ENCODE data around the gene CAST. TPM values are rescaled to one million over a fixed set of nuclear protein-coding genes. Genes with fewer than 3 reads are reported as not detected.
A peak's percentile ranks its signal among the peaks of the same experiment; 100 is the strongest.

Gene CAST
- total RNA-seq, 2 experiments from 2014 or later = 118 to 122 TPM

GRCh38 chr5:96753017-96753397 lies 90.8 kb downstream of the CAST start:
- Mint-ChIP-seq H3K27ac (no peak overlapping the region), H3K36me3 (ENCODE audit: low read depth) (peaks cover 18% of the 10 kb centered on the region), H3K27me3 (ENCODE audit: low read depth) (no peaks in the 10 kb centered on the region), H3K4me3 (no peak overlapping the region), H3K4me1 (ENCODE audit: low read depth) (peaks cover 25% of the 10 kb centered on the region), H3K9me3 (no peaks in the 10 kb centered on the region)
- CTCF ChIA-PET = interaction anchor here (0.6 to 4.0 kb wide), 30 partner anchors 9 to 932 kb away, joined by 3 to 31 read pairs (median 5); partner anchors contain the start of gene LIX1
- DNase-seq = no peak
- intact Hi-C loops (cut with micrococcal nuclease) = loop anchor here (2.0 to 10.0 kb wide), 4 partner anchors 116 to 782 kb away; partner anchors contain the start of gene LNPEP

GRCh38 chr5:96753848-96754247 lies 91.7 kb downstream of the CAST start:
- CTCF ChIA-PET = interaction anchor here (0.8 to 1.4 kb wide), 4 partner anchors 9 to 12 kb away, joined by 3 to 6 read pairs (median 4); no protein-coding TSS in a partner anchor
- intact Hi-C loops (cut with micrococcal nuclease) = loop anchor here (2.0 to 10.0 kb wide), 4 partner anchors 115 to 781 kb away; partner anchors contain the start of gene LNPEP
- H3K4me1 Mint-ChIP-seq (ENCODE audit: low read depth) = peaks cover 23% of the 10 kb centered on the region
- H3K36me3 Mint-ChIP-seq (ENCODE audit: low read depth) = peaks cover 16% of the 10 kb centered on the region
- H3K9me3 Mint-ChIP-seq = no peaks in the 10 kb centered on the region
- no peak overlapping the region for H3K4me3 Mint-ChIP-seq
- DNase-seq = no peak
- H3K27ac Mint-ChIP-seq = no peak overlapping the region
- H3K27me3 Mint-ChIP-seq (ENCODE audit: low read depth) = no peaks in the 10 kb centered on the region

- no peak overlapping the region for H3K4me3 Mint-ChIP-seq
- H3K27me3 Mint-ChIP-seq (ENCODE audit: low read depth) = no peaks in the 10 kb centered on the region
- intact Hi-C loops (cut with micrococcal nuclease) = loop anchor here (10.0 kb wide), 1 partner anchor 779 kb away; no protein-coding TSS in a partner anchor
- H3K36me3 Mint-ChIP-seq (ENCODE audit: low read depth) = peaks cover 12% of the 10 kb centered on the region
- H3K9me3 Mint-ChIP-seq = no peaks in the 10 kb centered on the region
- DNase-seq = no peak
- peaks cover 13% of the 10 kb centered on the region for H3K4me1 Mint-ChIP-seq (ENCODE audit: low read depth)
- H3K27ac Mint-ChIP-seq = no peak overlapping the region
- CTCF ChIA-PET = interaction anchor here (0.7 kb wide), 1 partner anchor 231 kb away, joined by 3 read pairs; no protein-coding TSS in a partner anchor
Measured at GRCh38 chr5:96755851-96756250, 93.7 kb downstream of the CAST start.

GRCh38 chr5:96756985-96757384 lies 94.8 kb downstream of the CAST start:
- peaks cover 12% of the 10 kb centered on the region for H3K36me3 Mint-ChIP-seq (ENCODE audit: low read depth)
- peaks cover 1% of the 10 kb centered on the region for H3K4me1 Mint-ChIP-seq (ENCODE audit: low read depth)
- intact Hi-C loops (cut with micrococcal nuclease) = loop anchor here (10.0 kb wide), 1 partner anchor 778 kb away; no protein-coding TSS in a partner anchor
- no peak overlapping the region for H3K27ac Mint-ChIP-seq
- CTCF ChIA-PET = interaction anchor here (0.6 to 1.2 kb wide), 2 partner anchors 173 to 404 kb away, joined by 3 to 4 read pairs; no protein-coding TSS in a partner anchor
- no peak overlapping the region for H3K4me3 Mint-ChIP-seq
- no peak for DNase-seq
- no peaks in the 10 kb centered on the region for H3K9me3 Mint-ChIP-seq
- no peaks in the 10 kb centered on the region for H3K27me3 Mint-ChIP-seq (ENCODE audit: low read depth)

GRCh38 chr5:96758621-96759020 lies 96.4 kb downstream of the CAST start:
- DNase-seq = no peak
- H3K4me3 Mint-ChIP-seq = no peak overlapping the region
- H3K27ac Mint-ChIP-seq = no peak overlapping the region
- H3K27me3 Mint-ChIP-seq (ENCODE audit: low read depth) = no peaks in the 10 kb centered on the region
- CTCF ChIA-PET = no interaction called here
- no peaks in the 10 kb centered on the region for H3K4me1 Mint-ChIP-seq (ENCODE audit: low read depth)
- H3K9me3 Mint-ChIP-seq = no peaks in the 10 kb centered on the region
- intact Hi-C loops (cut with micrococcal nuclease) = loop anchor here (10.0 kb wide), 1 partner anchor 776 kb away; no protein-coding TSS in a partner anchor
- H3K36me3 Mint-ChIP-seq (ENCODE audit: low read depth) = peaks cover 12% of the 10 kb centered on the region

GRCh38 chr5:96761618-96762017 lies 99.4 kb downstream of the CAST start:
- peaks cover 9% of the 10 kb centered on the region for H3K36me3 Mint-ChIP-seq (ENCODE audit: low read depth)
- no peaks in the 10 kb centered on the region for H3K27me3 Mint-ChIP-seq (ENCODE audit: low read depth)
- DNase-seq = no peak
- no peak overlapping the region for H3K27ac Mint-ChIP-seq
- no peaks in the 10 kb centered on the region for H3K9me3 Mint-ChIP-seq
- CTCF ChIA-PET = interaction anchor here (1.8 to 2.9 kb wide), 3 partner anchors 10 to 400 kb away, joined by 4 to 13 read pairs (median 9); no protein-coding TSS in a partner anchor
- intact Hi-C loops (cut with micrococcal nuclease) = no loop called here
- no peak overlapping the region for H3K4me3 Mint-ChIP-seq
- H3K4me1 Mint-ChIP-seq (ENCODE audit: low read depth) = no peaks in the 10 kb centered on the region

- H3K36me3 Mint-ChIP-seq (ENCODE audit: low read depth) = peaks cover 1% of the 10 kb centered on the region
Measured at GRCh38 chr5:96763026-96763425, 100.8 kb downstream of the CAST start.

GRCh38 chr5:96765043-96765442 lies 102.9 kb downstream of the CAST start:
- Mint-ChIP-seq H3K4me3 (no peak overlapping the region), H3K27ac (no peak overlapping the region), H3K4me1 (ENCODE audit: low read depth) (no peaks in the 10 kb centered on the region), H3K27me3 (ENCODE audit: low read depth) (no peaks in the 10 kb centered on the region), H3K36me3 (ENCODE audit: low read depth) (peaks cover 12% of the 10 kb centered on the region), H3K9me3 (no peaks in the 10 kb centered on the region)
- no peak for DNase-seq
- CTCF ChIA-PET = interaction anchor here (1.2 to 2.0 kb wide), 3 partner anchors 10 to 13 kb away, joined by 4 to 8 read pairs (median 6); no protein-coding TSS in a partner anchor
- intact Hi-C loops (cut with micrococcal nuclease) = no loop called here

More at GRCh38 chr5:96763026-96763425, 100.8 kb downstream of the CAST start:
- Mint-ChIP-seq H3K4me1 (ENCODE audit: low read depth) (no peaks in the 10 kb centered on the region), H3K27me3 (ENCODE audit: low read depth) (no peaks in the 10 kb centered on the region), H3K4me3 (no peak overlapping the region), H3K9me3 (no peaks in the 10 kb centered on the region), H3K27ac (no peak overlapping the region)
- intact Hi-C loops (cut with micrococcal nuclease) = no loop called here
- no peak for DNase-seq
- CTCF ChIA-PET = interaction anchor here (0.7 to 2.9 kb wide), 6 partner anchors 9 to 398 kb away, joined by 3 to 13 read pairs (median 5); no protein-coding TSS in a partner anchor

GRCh38 chr5:96768708-96769251 lies 106.6 kb downstream of the CAST start:
- intact Hi-C loops (cut with micrococcal nuclease) = no loop called here
- CTCF ChIA-PET = interaction anchor here (0.8 to 3.3 kb wide), 7 partner anchors 9 to 393 kb away, joined by 3 to 13 read pairs (median 5); no protein-coding TSS in a partner anchor
- Mint-ChIP-seq H3K36me3 (ENCODE audit: low read depth) (peaks cover 22% of the 10 kb centered on the region), H3K9me3 (no peaks in the 10 kb centered on the region), H3K4me1 (ENCODE audit: low read depth) (peaks cover 13% of the 10 kb centered on the region), H3K27me3 (ENCODE audit: low read depth) (no peaks in the 10 kb centered on the region), H3K27ac (no peak overlapping the region), H3K4me3 (no peak overlapping the region)
- no peak for DNase-seq

GRCh38 chr5:96771395-96771794 lies 109.2 kb downstream of the CAST start:
- no peak for DNase-seq
- H3K9me3 Mint-ChIP-seq = no peaks in the 10 kb centered on the region
- H3K27ac Mint-ChIP-seq = peak overlapping the region; percentile 79
- H3K27me3 Mint-ChIP-seq (ENCODE audit: low read depth) = no peaks in the 10 kb centered on the region
- H3K36me3 Mint-ChIP-seq (ENCODE audit: low read depth) = peaks cover 30% of the 10 kb centered on the region
- H3K4me3 Mint-ChIP-seq = no peak overlapping the region
- CTCF ChIA-PET = interaction anchor here (1.0 to 2.1 kb wide), 4 partner anchors 19 to 371 kb away, joined by 4 to 11 read pairs (median 4); partner anchors contain the start of gene LIX1
- H3K4me1 Mint-ChIP-seq (ENCODE audit: low read depth) = peaks cover 13% of the 10 kb centered on the region
- intact Hi-C loops (cut with micrococcal nuclease) = no loop called here

GRCh38 chr5:96772111-96772510 lies 109.9 kb downstream of the CAST start:
- intact Hi-C loops (cut with micrococcal nuclease) = no loop called here
- H3K4me3 Mint-ChIP-seq = no peak overlapping the region
- peaks cover 31% of the 10 kb centered on the region for H3K36me3 Mint-ChIP-seq (ENCODE audit: low read depth)
- H3K27ac Mint-ChIP-seq = peak overlapping the region; percentile 25
- H3K27me3 Mint-ChIP-seq (ENCODE audit: low read depth) = no peaks in the 10 kb centered on the region
- H3K4me1 Mint-ChIP-seq (ENCODE audit: low read depth) = peaks cover 13% of the 10 kb centered on the region
- no peak for DNase-seq
- no peaks in the 10 kb centered on the region for H3K9me3 Mint-ChIP-seq
- CTCF ChIA-PET = interaction anchor here (1.0 to 2.1 kb wide), 3 partner anchors 20 to 389 kb away, joined by 4 to 11 read pairs (median 4); no protein-coding TSS in a partner anchor

- Mint-ChIP-seq H3K27me3 (ENCODE audit: low read depth) (no peaks in the 10 kb centered on the region), H3K4me1 (ENCODE audit: low read depth) (peaks cover 13% of the 10 kb centered on the region), H3K4me3 (no peak overlapping the region), H3K9me3 (no peaks in the 10 kb centered on the region), H3K36me3 (ENCODE audit: low read depth) (peaks cover 33% of the 10 kb centered on the region), H3K27ac (no peak overlapping the region)
- CTCF ChIA-PET = interaction anchor here (1.8 to 2.1 kb wide), 2 partner anchors 20 to 389 kb away, joined by 4 to 11 read pairs; no protein-coding TSS in a partner anchor
- intact Hi-C loops (cut with micrococcal nuclease) = no loop called here
- no peak for DNase-seq
Measured at GRCh38 chr5:96772542-96772941, 110.4 kb downstream of the CAST start.

Measured in activated naive CD4-positive, alpha-beta T cell treated with anti-CD3 and anti-CD28 coated beads for 36 hours (primary cell).